Activated CD4-positive, alpha-beta T cell treated with anti-CD3 and anti-CD28 coated beads, Interleukin-2, amount 50 U/mL, for 16 hours (primary cell): ENCODE data around the gene GAB2.

ENCODE experiments used
- DNase-seq: peaks from one replicate; pipeline ENCODE4 v3.0.0-alpha.2; 2020

The GAB2 gene

GRCh38 chr11:78426845-78427244 is 9.2 kb upstream of the GAB2 start:
- no peak for DNase-seq

GRCh38 chr11:78425399-78426070 is 7.9 kb upstream of the GAB2 start:
- DNase-seq, result no peak

GRCh38 chr11:78424334-78425270 is 7.0 kb upstream of the GAB2 start:
- peak; percentile 44 for DNase-seq

GRCh38 chr11:78423241-78423640 is 5.6 kb upstream of the GAB2 start:
- DNase-seq, result no peak

GRCh38 chr11:78420796-78421209 is 3.2 kb upstream of the GAB2 start:
- DNase-seq, result no peak

- peak; percentile 48 for DNase-seq
These were observed 2.7 kb upstream of the GAB2 start for GRCh38 chr11:78420255-78420764.

- DNase-seq, result no peak
These were observed 1.7 kb upstream of the GAB2 start for GRCh38 chr11:78419327-78419726.

- no peak for DNase-seq
These were observed 1.1 kb upstream of the GAB2 start for GRCh38 chr11:78418584-78419211.

- DNase-seq, result peak; percentile 76
These were observed 416 bp upstream of the GAB2 start for GRCh38 chr11:78417888-78418583.

GRCh38 chr11:78416285-78417174 is 1.1 kb downstream of the GAB2 start:
- peak; percentile 81 for DNase-seq

- DNase-seq, result no peak
These were observed 2.3 kb downstream of the GAB2 start for GRCh38 chr11:78415338-78415737.

- DNase-seq, result no peak
These were observed 3.1 kb downstream of the GAB2 start for GRCh38 chr11:78414321-78415051.

- no peak for DNase-seq
These were observed 9.0 kb downstream of the GAB2 start for GRCh38 chr11:78408619-78409018.

- DNase-seq, result no peak
These were observed 10.9 kb downstream of the GAB2 start for GRCh38 chr11:78406568-78407196.

- no peak for DNase-seq
These were observed 11.8 kb downstream of the GAB2 start for GRCh38 chr11:78405805-78406204.

- DNase-seq, result no peak
These were observed 13.8 kb downstream of the GAB2 start for GRCh38 chr11:78403781-78404180.

- no peak for DNase-seq
These were observed 14.8 kb downstream of the GAB2 start for GRCh38 chr11:78402847-78403246.

GRCh38 chr11:78400702-78401101 is 16.9 kb downstream of the GAB2 start:
- DNase-seq, result no peak

GRCh38 chr11:78400116-78400515 is 17.5 kb downstream of the GAB2 start:
- no peak for DNase-seq

- DNase-seq, result no peak
These were observed 18.5 kb downstream of the GAB2 start for GRCh38 chr11:78399136-78399535.

- no peak for DNase-seq
These were observed 18.9 kb downstream of the GAB2 start for GRCh38 chr11:78398715-78399114.
